GM12891 (cell line): ENCODE results near the gene WFIKKN2.

ENCODE experiments used
- POLR2A ChIP-seq: IDR thresholded peaks from 2 replicates; pipeline ENCODE4 v1.6.1; 2011; ENCODE audit warnings: low read depth, low read length, control low read depth
- TAF1 ChIP-seq: IDR thresholded peaks from 2 replicates; pipeline ENCODE4 v1.6.1; 2011; ENCODE audit warnings: low read depth, low read length, control low read depth

- TF ChIP-seq TAF1 = no peak
- no peak for TF ChIP-seq POLR2A
These were observed 48.6 kb downstream of the WFIKKN2 start for GRCh38 chr17:50883850-50884438.
